WTC11 (cell line): ENCODE measurements around the gene ROMO1. TPM values are rescaled to one million over a fixed set of nuclear protein-coding genes. Genes with fewer than 3 reads are reported as not detected.
A peak's percentile ranks its signal among the peaks of the same experiment; 100 is the strongest.

ENCODE experiments used
- ATAC-seq: fragments of 200-7000 bp; cut with Tn5 transposase; 2 replicates; pipeline ENCODE4 v1.10.0; 2021; ENCODE audit warnings: mild to moderate bottlenecking, moderate library complexity
- CTCF ChIA-PET: fragments of 300-600 bp; sonication (Branson Sonifier 250); formaldehyde crosslinking; loops from one replicate; lab custom pipeline; 2021; ENCODE audit warnings: antibody characterized with exemption; lab: Charles Lee
- POLR2A ChIA-PET: fragments of 350-600 bp; sonication (Branson Sonifier 250); formaldehyde crosslinking; loops from one replicate; lab custom pipeline; 2021; ENCODE audit warnings: antibody characterized with exemption; lab: Charles Lee
- DNase-seq: peaks from one replicate; pipeline ENCODE4 v3.0.0; 2021; ENCODE audit warnings: low spot score
- H3K27ac Mint-ChIP-seq: 2 replicates; pipeline ENCODE4 v1.8.0; 2021; ENCODE audit warnings: mixed read lengths
- H3K27me3 Mint-ChIP-seq: 2 replicates; pipeline ENCODE4 v1.8.0; 2021; ENCODE audit warnings: low read depth, mild to moderate bottlenecking, moderate library complexity, mixed read lengths
- H3K36me3 Mint-ChIP-seq: 2 replicates; pipeline ENCODE4 v1.8.0; 2021; ENCODE audit warnings: mixed read lengths
- H3K4me1 Mint-ChIP-seq: 2 replicates; pipeline ENCODE4 v1.8.0; 2022; ENCODE audit warnings: mixed read lengths
- H3K4me3 Mint-ChIP-seq: 2 replicates; pipeline ENCODE4 v1.8.0; 2021; ENCODE audit warnings: mild to moderate bottlenecking, moderate library complexity, mixed read lengths
- H3K9me3 Mint-ChIP-seq: 2 replicates; pipeline ENCODE4 v1.8.0; 2021; ENCODE audit warnings: mixed read lengths
- ARID4B ChIP-seq: sonication (generic); formaldehyde crosslinking; IDR thresholded peaks from 2 replicates; pipeline ENCODE4 v1.8.0; 2023; ENCODE audit warnings: missing genetic modification reagents, mild to moderate bottlenecking, borderline replicate concordance
- ATF2 ChIP-seq: sonication (generic); formaldehyde crosslinking; IDR thresholded peaks from 2 replicates; pipeline ENCODE4 v1.8.1; 2022; ENCODE audit warnings: low read depth, missing genetic modification reagents, borderline replicate concordance
- CREB1 ChIP-seq: sonication (generic); formaldehyde crosslinking; IDR thresholded peaks from 2 replicates; pipeline ENCODE4 v1.8.0; 2023; ENCODE audit warnings: mild to moderate bottlenecking, missing genetic modification reagents
- E2F1 ChIP-seq: sonication (generic); formaldehyde crosslinking; IDR thresholded peaks from 2 replicates; pipeline ENCODE4 v1.8.0; 2022; ENCODE audit warnings: mild to moderate bottlenecking, missing genetic modification reagents
- EMX1 ChIP-seq: fragments of 250-450 bp; sonication (Bioruptor Pico); IDR thresholded peaks from 2 replicates; pipeline ENCODE4 v1.8.0; 2021; ENCODE audit warnings: mild to moderate bottlenecking
- FOXP1 ChIP-seq: sonication (generic); formaldehyde crosslinking; IDR thresholded peaks from 2 replicates; pipeline ENCODE4 v1.8.0; 2022; ENCODE audit warnings: missing genetic modification reagents, mild to moderate bottlenecking, moderate library complexity, borderline replicate concordance
- GABPB1 ChIP-seq: sonication (generic); formaldehyde crosslinking; IDR thresholded peaks from 2 replicates; pipeline ENCODE4 v1.8.1; 2023; ENCODE audit warnings: mild to moderate bottlenecking, missing genetic modification reagents
- GRHL2 ChIP-seq: fragments of 250-450 bp; sonication (Bioruptor Pico); IDR thresholded peaks from 2 replicates; pipeline ENCODE4 v1.8.0; 2022; ENCODE audit warnings: mild to moderate bottlenecking, moderate library complexity; ENCODE audit not compliant: insufficient replicate concordance, severe bottlenecking
- GTF2I ChIP-seq: fragments of 250-450 bp; sonication (Bioruptor Pico); conservative IDR thresholded peaks from 2 replicates; pipeline ENCODE4 v1.4.0; 2021; ENCODE audit warnings: mild to moderate bottlenecking
- HMGXB4 ChIP-seq: sonication (generic); formaldehyde crosslinking; IDR thresholded peaks from 2 replicates; pipeline ENCODE4 v1.8.1; 2023; ENCODE audit warnings: mild to moderate bottlenecking, moderate library complexity, missing genetic modification reagents
- IRF2 ChIP-seq: sonication (generic); formaldehyde crosslinking; IDR thresholded peaks from 2 replicates; pipeline ENCODE4 v1.8.0; 2022; ENCODE audit warnings: low read depth, missing genetic modification reagents, borderline replicate concordance
- NR2C2 ChIP-seq: sonication (generic); formaldehyde crosslinking; IDR thresholded peaks from 2 replicates; pipeline ENCODE4 v1.8.0; 2022; ENCODE audit warnings: mild to moderate bottlenecking, missing genetic modification reagents
- NR3C1 ChIP-seq: sonication (generic); formaldehyde crosslinking; conservative IDR thresholded peaks from 2 replicates; pipeline ENCODE4 v1.8.1; 2023; ENCODE audit warnings: low read depth, mild to moderate bottlenecking, missing genetic modification reagents
- RORB ChIP-seq: fragments of 250-450 bp; sonication (Bioruptor Pico); IDR thresholded peaks from 2 replicates; pipeline ENCODE4 v1.9.0; 2021; ENCODE audit warnings: mild to moderate bottlenecking
- SMAD4 ChIP-seq: sonication (generic); formaldehyde crosslinking; IDR thresholded peaks from 2 replicates; pipeline ENCODE4 v1.8.0; 2022; ENCODE audit warnings: mild to moderate bottlenecking, missing genetic modification reagents
- SP1 ChIP-seq: sonication (generic); formaldehyde crosslinking; conservative IDR thresholded peaks from 2 replicates; pipeline ENCODE4 v1.8.1; 2022; ENCODE audit warnings: missing genetic modification reagents
- USF1 ChIP-seq: sonication (generic); formaldehyde crosslinking; IDR thresholded peaks from 2 replicates; pipeline ENCODE4 v1.8.0; 2022; ENCODE audit warnings: mild to moderate bottlenecking, missing genetic modification reagents
- USF2 ChIP-seq: sonication (generic); formaldehyde crosslinking; IDR thresholded peaks from 2 replicates; pipeline ENCODE4 v1.8.1; 2023; ENCODE audit warnings: mild to moderate bottlenecking, missing genetic modification reagents, moderate library complexity
- ZNF138 ChIP-seq: sonication (generic); formaldehyde crosslinking; conservative IDR thresholded peaks from 2 replicates; pipeline ENCODE4 v1.8.1; 2022; ENCODE audit warnings: mild to moderate bottlenecking, moderate library complexity, missing genetic modification reagents
- ZNF263 ChIP-seq: sonication (generic); formaldehyde crosslinking; IDR thresholded peaks from 2 replicates; pipeline ENCODE4 v1.8.1; 2022; ENCODE audit warnings: low read depth, mild to moderate bottlenecking, moderate library complexity, missing genetic modification reagents
- ZNF281 ChIP-seq: sonication (generic); formaldehyde crosslinking; IDR thresholded peaks from 2 replicates; pipeline ENCODE4 v1.8.0; 2023; ENCODE audit warnings: mild to moderate bottlenecking, missing genetic modification reagents
- total RNA-seq: library from RNA; stranded (reverse); gene quantifications from 3 replicates; pipeline ENCODE4 v1.2.3, GENCODE V29; 2021

Gene ROMO1
- total RNA-seq, 1 experiment from 2014 or later = 213 TPM

- TF ChIP-seq HMGXB4 (CRISPR knock-in tag) (peak; percentile 94), ATF2 (CRISPR knock-in tag) (0 out of 2 replicates have a peak, but pooled peaks have one; percentile 30), GTF2I (CRISPR knock-in tag) (no peak), E2F1 (CRISPR knock-in tag) (no peak), USF1 (CRISPR knock-in tag) (no peak), EMX1 (CRISPR knock-in tag) (no peak), FOXP1 (CRISPR knock-in tag) (peak; percentile 43), ARID4B (CRISPR knock-in tag) (peak; percentile 67; the same call in 1 of the 2 replicates), ZNF263 (no peak), SMAD4 (CRISPR knock-in tag) (no peak; the same call in 1 of the 2 replicates)
Measured at GRCh38 chr20:35699127-35699956, at the start of gene ROMO1, which contains the start of gene NFS1 (continued).

- ChIA-PET CTCF (no interaction called here), POLR2A (no interaction called here)
- ATAC-seq = no peak
- no peak for DNase-seq
- Mint-ChIP-seq H3K4me1 (peaks cover 5% of the 10 kb centered on the region; the same call in 1 of the 2 replicates), H3K36me3 (peaks cover 25% of the 10 kb centered on the region), H3K9me3 (no peaks in the 10 kb centered on the region), H3K27ac (peak overlapping the region; percentile 44), H3K4me3 (no peak overlapping the region), H3K27me3 (no peaks in the 10 kb centered on the region)
- TF ChIP-seq NR2C2 (CRISPR knock-in tag) (no peak), IRF2 (CRISPR knock-in tag) (no peak), ZNF138 (no peak), USF2 (no peak), CREB1 (CRISPR knock-in tag) (no peak), SP1 (no peak), GRHL2 (no peak), GABPB1 (CRISPR knock-in tag) (no peak), ZNF281 (no peak), GTF2I (CRISPR knock-in tag) (no peak), NR3C1 (no peak), RORB (CRISPR knock-in tag) (no peak)
Measured at GRCh38 chr20:35650632-35651031, 48.6 kb upstream of the ROMO1 start.
